Measurements from ENCODE around the gene ZFAND3. TPM values are rescaled to one million over a fixed set of nuclear protein-coding genes. Genes with fewer than 3 reads are reported as not detected.

Gene ZFAND3
- total RNA-seq, 2 experiments from 2014 or later = 34.4 to 37.0 TPM

DNA sequence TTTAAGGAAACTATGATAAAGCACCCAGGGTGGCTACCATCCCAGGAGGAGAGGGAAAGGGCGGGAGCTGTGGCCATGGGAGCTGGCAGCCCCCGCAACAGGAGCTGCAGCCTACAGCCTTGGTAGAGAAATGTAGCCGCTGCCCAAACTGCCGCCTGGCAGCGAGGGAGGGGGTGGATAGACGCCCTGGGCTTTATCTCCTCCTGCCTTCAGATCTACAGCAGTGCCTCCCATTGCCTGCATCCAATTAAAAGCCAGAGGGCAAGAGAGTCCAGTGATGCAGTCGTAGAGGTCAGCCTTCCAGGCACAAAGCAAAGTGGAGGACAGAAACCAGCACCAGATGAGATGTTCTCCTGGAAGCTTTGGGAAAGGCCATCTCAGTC, 35.0 kb upstream of the ZFAND3 start:
- Histone ChIP-seq H3K9me3 (ENCODE audit: control insufficient read depth in 1 of 2, insufficient read depth in 1 of 2, low read length in 2 of 2) (no peaks in the 10 kb centered on the region), H3K4me3 (ENCODE audit: low read length) (peak overlapping the region; percentile 50), H3K27ac (ENCODE audit: low read depth in 1 of 2, low read length in 2 of 2) (no peak overlapping the region), H3K27me3 (ENCODE audit: control insufficient read depth in 1 of 2, insufficient read depth in 2 of 2, low read length in 2 of 2) (peaks cover 20 to 23% of the 10 kb centered on the region in 2 experiments), H3K4me1 (ENCODE audit: insufficient read depth, low read length) (peaks cover 17% of the 10 kb centered on the region), H3K36me3 (ENCODE audit: insufficient read depth, low read length) (no peaks in the 10 kb centered on the region)
- ChIA-PET CTCF (no interaction called here), POLR2A (no interaction called here)
- ATAC-seq (ENCODE audit: poor library complexity) (no peak), DNase-seq (no peak)
- Mint-ChIP-seq H3K4me1 (ENCODE audit: low read depth) (peaks cover 17% of the 10 kb centered on the region), H3K4me3 (no peak overlapping the region), H3K27ac (no peak overlapping the region), H3K9me3 (no peaks in the 10 kb centered on the region), H3K27me3 (peaks cover 41% of the 10 kb centered on the region), H3K36me3 (ENCODE audit: low read depth) (no peaks in the 10 kb centered on the region)
- TF ChIP-seq, protein P1, sequence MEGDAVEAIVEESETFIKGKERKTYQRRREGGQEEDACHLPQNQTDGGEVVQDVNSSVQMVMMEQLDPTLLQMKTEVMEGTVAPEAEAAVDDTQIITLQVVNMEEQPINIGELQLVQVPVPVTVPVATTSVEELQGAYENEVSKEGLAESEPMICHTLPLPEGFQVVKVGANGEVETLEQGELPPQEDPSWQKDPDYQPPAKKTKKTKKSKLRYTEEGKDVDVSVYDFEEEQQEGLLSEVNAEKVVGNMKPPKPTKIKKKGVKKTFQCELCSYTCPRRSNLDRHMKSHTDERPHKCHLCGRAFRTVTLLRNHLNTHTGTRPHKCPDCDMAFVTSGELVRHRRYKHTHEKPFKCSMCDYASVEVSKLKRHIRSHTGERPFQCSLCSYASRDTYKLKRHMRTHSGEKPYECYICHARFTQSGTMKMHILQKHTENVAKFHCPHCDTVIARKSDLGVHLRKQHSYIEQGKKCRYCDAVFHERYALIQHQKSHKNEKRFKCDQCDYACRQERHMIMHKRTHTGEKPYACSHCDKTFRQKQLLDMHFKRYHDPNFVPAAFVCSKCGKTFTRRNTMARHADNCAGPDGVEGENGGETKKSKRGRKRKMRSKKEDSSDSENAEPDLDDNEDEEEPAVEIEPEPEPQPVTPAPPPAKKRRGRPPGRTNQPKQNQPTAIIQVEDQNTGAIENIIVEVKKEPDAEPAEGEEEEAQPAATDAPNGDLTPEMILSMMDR (IDR thresholded peaks at IDR 0.05) = no peak
- intact Hi-C loops (cut with DNase I, micrococcal nuclease) = no loop called here

DNA sequence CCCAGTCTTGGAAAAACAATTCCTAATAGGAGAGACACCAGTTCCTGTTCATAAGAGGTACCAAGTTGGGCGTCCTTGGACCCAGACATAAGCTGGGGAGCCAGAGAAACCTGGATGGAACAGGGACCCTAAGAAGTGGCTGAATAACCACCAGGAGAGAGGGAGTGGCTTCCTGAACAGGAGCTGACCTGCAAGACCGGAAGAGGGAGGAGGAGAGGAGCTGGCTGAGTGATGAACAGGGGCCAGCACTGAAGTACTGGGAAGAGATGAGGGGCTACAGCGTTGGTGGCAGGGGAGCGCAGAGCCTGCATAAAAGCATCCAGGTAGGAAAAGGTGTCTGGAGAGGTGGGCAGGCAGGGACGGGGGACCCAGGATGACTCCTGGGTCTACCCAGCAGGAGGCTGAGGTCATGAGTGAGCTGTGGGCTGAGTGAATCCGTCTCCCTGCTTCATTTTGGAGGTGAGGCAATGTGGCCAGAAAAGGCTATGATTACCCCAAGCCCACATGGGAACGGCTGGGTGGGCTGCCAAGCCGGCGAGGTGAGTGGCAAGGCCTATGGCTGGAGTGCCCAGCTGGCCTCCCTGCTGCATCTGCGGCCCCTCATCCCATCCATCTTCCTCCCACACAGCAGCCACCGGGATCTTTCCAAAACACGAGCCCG, 34.4 kb upstream of the ZFAND3 start:
- TF ChIP-seq, protein P1 (IDR thresholded peaks at IDR 0.05) = no peak
- H3K36me3 Mint-ChIP-seq (ENCODE audit: low read depth) = no peaks in the 10 kb centered on the region
- CTCF ChIA-PET = no interaction called here
- no peaks in the 10 kb centered on the region for H3K36me3 ChIP-seq (ENCODE audit: insufficient read depth, low read length)
- no peaks in the 10 kb centered on the region for H3K9me3 ChIP-seq (ENCODE audit: control insufficient read depth in 1 of 2, insufficient read depth in 1 of 2, low read length in 2 of 2)
- H3K27ac Mint-ChIP-seq = no peak overlapping the region
- no peak for ATAC-seq (ENCODE audit: poor library complexity)
- no peak overlapping the region for H3K4me3 ChIP-seq (ENCODE audit: low read length)
- no peak overlapping the region for H3K27ac ChIP-seq (ENCODE audit: low read depth in 1 of 2, low read length in 2 of 2)
- peaks cover 17% of the 10 kb centered on the region for H3K4me1 ChIP-seq (ENCODE audit: insufficient read depth, low read length)
- intact Hi-C loops (cut with DNase I, micrococcal nuclease) = no loop called here
- H3K9me3 Mint-ChIP-seq = no peaks in the 10 kb centered on the region
- peaks cover 20 to 23% of the 10 kb centered on the region in 2 experiments for H3K27me3 ChIP-seq (ENCODE audit: control insufficient read depth in 1 of 2, insufficient read depth in 2 of 2, low read length in 2 of 2)
- no peak for DNase-seq
- no peak overlapping the region for H3K4me3 Mint-ChIP-seq
- peaks cover 38% of the 10 kb centered on the region for H3K27me3 Mint-ChIP-seq
- POLR2A ChIA-PET = no interaction called here
- H3K4me1 Mint-ChIP-seq (ENCODE audit: low read depth) = peaks cover 17% of the 10 kb centered on the region

DNA sequence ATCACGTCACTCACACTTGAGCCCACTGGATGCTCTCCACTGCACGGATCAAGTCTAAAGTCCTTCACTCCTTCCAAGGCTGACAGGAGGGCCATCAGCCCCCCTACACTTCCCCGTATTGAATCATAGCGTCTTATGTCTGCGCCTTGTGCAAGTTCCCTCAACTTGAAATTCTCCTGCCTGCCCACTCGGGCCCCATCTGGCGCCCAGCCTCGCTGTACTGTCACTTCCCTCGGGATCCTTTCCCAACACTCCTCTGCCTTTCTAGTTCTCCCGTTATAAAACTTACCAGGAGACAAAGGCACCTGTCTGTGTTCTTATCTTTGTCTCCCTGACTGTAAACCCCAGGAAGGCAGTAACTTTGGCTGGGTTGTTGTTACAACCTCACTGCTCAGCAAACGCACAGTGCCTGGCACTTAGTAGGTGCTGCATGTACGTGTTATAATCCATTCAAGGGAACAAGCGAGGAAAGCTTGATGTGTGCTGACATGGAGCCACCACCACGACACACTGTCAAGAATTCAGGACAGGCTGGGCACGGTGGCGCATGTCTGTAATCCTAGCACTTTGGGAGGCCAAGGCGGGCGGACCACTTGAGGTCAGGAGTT, 33.8 kb upstream of the ZFAND3 start:
- ATAC-seq (ENCODE audit: poor library complexity) (no peak), DNase-seq (no peak)
- intact Hi-C loops (cut with DNase I, micrococcal nuclease) = no loop called here
- peaks cover 38% of the 10 kb centered on the region for H3K27me3 Mint-ChIP-seq
- Histone ChIP-seq H3K27ac (ENCODE audit: low read depth in 1 of 2, low read length in 2 of 2) (no peak overlapping the region), H3K36me3 (ENCODE audit: insufficient read depth, low read length) (no peaks in the 10 kb centered on the region), H3K4me3 (ENCODE audit: low read length) (no peak overlapping the region), H3K4me1 (ENCODE audit: insufficient read depth, low read length) (peaks cover 17% of the 10 kb centered on the region), H3K9me3 (ENCODE audit: control insufficient read depth in 1 of 2, insufficient read depth in 1 of 2, low read length in 2 of 2) (no peaks in the 10 kb centered on the region), H3K27me3 (ENCODE audit: control insufficient read depth in 1 of 2, insufficient read depth in 2 of 2, low read length in 2 of 2) (peaks cover 20 to 23% of the 10 kb centered on the region in 2 experiments)
- CTCF ChIA-PET = no interaction called here
- TF ChIP-seq, protein P1 (IDR thresholded peaks at IDR 0.05) = no peak
- POLR2A ChIA-PET = no interaction called here
- H3K4me1 Mint-ChIP-seq (ENCODE audit: low read depth) = peaks cover 17% of the 10 kb centered on the region
- H3K9me3 Mint-ChIP-seq = no peaks in the 10 kb centered on the region
- no peaks in the 10 kb centered on the region for H3K36me3 Mint-ChIP-seq (ENCODE audit: low read depth)
- H3K27ac Mint-ChIP-seq = no peak overlapping the region
- H3K4me3 Mint-ChIP-seq = no peak overlapping the region
